Measurements from ENCODE around the gene ZNF555.

DNA sequence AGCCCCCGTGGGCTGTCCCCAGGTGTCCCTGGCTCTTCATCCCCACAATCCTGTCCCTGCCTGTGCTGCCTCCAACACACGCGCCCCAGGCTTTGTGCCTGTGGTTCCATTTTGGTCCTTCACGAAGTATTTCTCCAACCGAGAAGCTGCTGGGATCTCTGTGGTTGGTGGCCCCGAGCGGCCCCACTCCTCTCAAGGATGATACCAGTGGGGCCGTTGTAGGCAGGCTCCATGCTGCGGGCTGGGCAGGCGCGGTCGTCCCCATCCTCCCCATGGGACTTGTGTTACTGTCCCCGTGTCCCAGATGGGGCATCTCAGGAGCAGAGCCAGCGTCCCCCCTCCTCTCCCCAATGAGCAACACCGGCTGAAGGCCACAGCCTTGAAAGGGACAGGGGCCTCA lies 25.4 kb upstream of the ZNF555 start:
- TF ChIP-seq CBX3 (IDR thresholded peaks at IDR 0.05; ENCODE audit: borderline replicate concordance, low read depth) (no peak), CREB1 (IDR thresholded peaks at IDR 0.05; ENCODE audit: low read depth) (no peak), SREBF2 (IDR thresholded peaks at IDR 0.05; ENCODE audit: low read length) (no peak), CBX5 (IDR thresholded peaks at IDR 0.05; ENCODE audit: low read depth) (no peak), NFXL1 (IDR thresholded peaks at IDR 0.05; ENCODE audit: borderline replicate concordance) (no peak), SIN3A (IDR thresholded peaks at IDR 0.05; ENCODE audit: low read depth, low read length) (no peak), FOXM1 (IDR thresholded peaks at IDR 0.05; ENCODE audit: low read depth, low read length) (no peak), RB1 (IDR thresholded peaks at IDR 0.05; ENCODE audit: borderline replicate concordance) (no peak), POU2F2 (IDR thresholded peaks at IDR 0.05; ENCODE audit: borderline replicate concordance, low read depth, low read length) (no peak), RAD51 (IDR thresholded peaks at IDR 0.05) (no peak), MYC (IDR thresholded peaks at IDR 0.05; ENCODE audit: insufficient read depth, insufficient read length, insufficient replicate concordance, low read length, severe bottlenecking) (no peak), EZH2 (IDR thresholded peaks at IDR 0.05; ENCODE audit: borderline replicate concordance, control insufficient read depth, low read depth, low read length) (no peak)
- TF ChIP-seq, protein P1, sequence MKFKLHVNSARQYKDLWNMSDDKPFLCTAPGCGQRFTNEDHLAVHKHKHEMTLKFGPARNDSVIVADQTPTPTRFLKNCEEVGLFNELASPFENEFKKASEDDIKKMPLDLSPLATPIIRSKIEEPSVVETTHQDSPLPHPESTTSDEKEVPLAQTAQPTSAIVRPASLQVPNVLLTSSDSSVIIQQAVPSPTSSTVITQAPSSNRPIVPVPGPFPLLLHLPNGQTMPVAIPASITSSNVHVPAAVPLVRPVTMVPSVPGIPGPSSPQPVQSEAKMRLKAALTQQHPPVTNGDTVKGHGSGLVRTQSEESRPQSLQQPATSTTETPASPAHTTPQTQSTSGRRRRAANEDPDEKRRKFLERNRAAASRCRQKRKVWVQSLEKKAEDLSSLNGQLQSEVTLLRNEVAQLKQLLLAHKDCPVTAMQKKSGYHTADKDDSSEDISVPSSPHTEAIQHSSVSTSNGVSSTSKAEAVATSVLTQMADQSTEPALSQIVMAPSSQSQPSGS (IDR thresholded peaks at IDR 0.05; ENCODE audit: low read length): no peak
- TF ChIP-seq, protein P2, sequence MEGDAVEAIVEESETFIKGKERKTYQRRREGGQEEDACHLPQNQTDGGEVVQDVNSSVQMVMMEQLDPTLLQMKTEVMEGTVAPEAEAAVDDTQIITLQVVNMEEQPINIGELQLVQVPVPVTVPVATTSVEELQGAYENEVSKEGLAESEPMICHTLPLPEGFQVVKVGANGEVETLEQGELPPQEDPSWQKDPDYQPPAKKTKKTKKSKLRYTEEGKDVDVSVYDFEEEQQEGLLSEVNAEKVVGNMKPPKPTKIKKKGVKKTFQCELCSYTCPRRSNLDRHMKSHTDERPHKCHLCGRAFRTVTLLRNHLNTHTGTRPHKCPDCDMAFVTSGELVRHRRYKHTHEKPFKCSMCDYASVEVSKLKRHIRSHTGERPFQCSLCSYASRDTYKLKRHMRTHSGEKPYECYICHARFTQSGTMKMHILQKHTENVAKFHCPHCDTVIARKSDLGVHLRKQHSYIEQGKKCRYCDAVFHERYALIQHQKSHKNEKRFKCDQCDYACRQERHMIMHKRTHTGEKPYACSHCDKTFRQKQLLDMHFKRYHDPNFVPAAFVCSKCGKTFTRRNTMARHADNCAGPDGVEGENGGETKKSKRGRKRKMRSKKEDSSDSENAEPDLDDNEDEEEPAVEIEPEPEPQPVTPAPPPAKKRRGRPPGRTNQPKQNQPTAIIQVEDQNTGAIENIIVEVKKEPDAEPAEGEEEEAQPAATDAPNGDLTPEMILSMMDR (IDR thresholded peaks at IDR 0.05 in 2 of 3, conservative IDR thresholded peaks at IDR 0.05 in 1 of 3; ENCODE audit: control insufficient read depth in 2 of 3, extremely low read depth in 1 of 3, insufficient read depth in 1 of 3, low read depth in 3 of 3, low read length in 3 of 3): no peak
